Skeletal muscle cell (primary cell): ENCODE data around the gene NRTN.
"Not testable (repeated sequence)": the region's sequence is repeated elsewhere in the genome, so short reads cannot be mapped to it uniquely, and the experiment has no call there.

ENCODE experiments used
- DNase-seq: peaks from one replicate; pipeline ENCODE4 v3.0.0-alpha.2; 2010; ENCODE audit warnings: low read depth
- H3K4me3 ChIP-seq: 2 replicates; pipeline ENCODE4 v1.5.1; 2011; ENCODE audit warnings: low read depth, mild to moderate bottlenecking, control low read depth, low read length, moderate library complexity

Gene NRTN

GRCh38 chr19:5829567-5830310 lies 24.9 kb downstream of the NRTN start:
- no peak for DNase-seq
- peak overlapping the region; percentile 81 for H3K4me3 ChIP-seq

DNA sequence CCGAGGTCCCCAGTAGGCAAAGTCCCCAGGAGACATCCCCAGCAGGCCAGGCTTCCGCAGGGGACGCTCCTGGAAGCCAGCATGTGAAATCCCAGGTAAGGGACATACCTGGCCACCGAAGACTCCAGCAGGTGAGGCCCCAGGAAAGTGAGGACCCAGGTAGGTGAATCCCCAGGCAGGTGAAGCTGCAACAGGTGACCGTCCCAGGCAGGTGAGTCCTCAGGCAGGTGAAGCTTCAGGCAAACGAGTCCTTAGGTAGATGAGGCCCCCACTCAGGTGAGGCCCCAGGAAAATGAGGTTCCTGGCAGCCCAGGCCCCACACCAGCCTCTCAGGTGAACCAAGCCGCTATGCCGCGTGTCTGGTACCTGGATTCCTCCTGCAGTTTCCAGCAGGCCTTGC lies 26.3 kb downstream of the NRTN start:
- DNase-seq: no peak
- H3K4me3 ChIP-seq: no peak overlapping the region

DNA sequence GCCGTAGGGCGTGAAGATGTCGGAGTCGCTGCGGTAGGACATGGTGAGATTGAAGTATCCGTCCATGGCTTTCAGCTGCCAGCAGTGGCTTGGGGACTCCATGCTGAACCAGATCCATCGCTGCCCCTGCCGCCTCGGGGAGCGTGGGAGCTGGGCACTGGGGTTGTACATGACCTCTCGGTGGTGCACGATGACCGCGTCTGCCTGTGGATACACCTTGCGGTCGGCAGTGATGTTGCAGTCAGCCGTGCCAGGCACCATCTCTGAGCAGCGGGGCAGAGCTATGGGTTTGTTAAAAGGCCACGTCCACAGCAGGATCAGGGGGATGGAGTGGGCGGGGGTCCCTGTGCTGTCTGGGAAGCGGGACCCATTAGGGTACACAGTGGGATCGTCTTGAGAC lies 27.2 kb downstream of the NRTN start:
- no peak overlapping the region for H3K4me3 ChIP-seq
- DNase-seq: no peak

GRCh38 chr19:5832527-5833216 lies 27.8 kb downstream of the NRTN start:
- no peak overlapping the region for H3K4me3 ChIP-seq
- DNase-seq: no peak

DNA sequence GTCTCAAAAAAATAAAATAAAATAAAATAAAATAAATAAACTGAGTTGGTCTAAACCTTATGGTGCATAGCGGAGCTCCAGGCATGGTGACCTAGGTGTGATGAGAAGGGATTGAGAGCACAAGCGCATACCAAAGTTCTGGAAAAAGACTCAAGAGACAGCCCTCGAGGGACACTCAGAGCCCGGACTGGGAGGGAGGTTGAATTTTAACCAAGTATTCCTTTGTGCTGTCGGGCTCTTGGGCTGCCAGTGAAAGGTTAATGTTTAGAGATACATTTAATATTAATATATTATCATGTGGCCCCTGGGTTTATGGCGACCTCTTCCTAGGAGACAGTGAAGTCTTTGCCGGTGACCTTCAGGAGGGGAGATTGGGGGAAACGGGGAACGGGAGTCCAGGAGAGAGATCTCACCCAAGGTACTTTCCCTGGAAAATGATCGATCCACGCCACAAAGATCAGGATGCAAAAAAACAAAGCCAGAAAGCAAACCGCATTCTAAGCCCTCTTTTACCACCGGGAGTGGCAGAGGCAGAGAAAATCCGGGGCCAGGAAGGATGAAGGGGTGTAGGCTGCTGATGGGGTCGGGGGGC lies 33.0 kb downstream of the NRTN start:
- H3K4me3 ChIP-seq: no peak overlapping the region
- no peak for DNase-seq

GRCh38 chr19:5838353-5839064 lies 33.6 kb downstream of the NRTN start:
- no peak for DNase-seq
- H3K4me3 ChIP-seq: no peak overlapping the region

DNA sequence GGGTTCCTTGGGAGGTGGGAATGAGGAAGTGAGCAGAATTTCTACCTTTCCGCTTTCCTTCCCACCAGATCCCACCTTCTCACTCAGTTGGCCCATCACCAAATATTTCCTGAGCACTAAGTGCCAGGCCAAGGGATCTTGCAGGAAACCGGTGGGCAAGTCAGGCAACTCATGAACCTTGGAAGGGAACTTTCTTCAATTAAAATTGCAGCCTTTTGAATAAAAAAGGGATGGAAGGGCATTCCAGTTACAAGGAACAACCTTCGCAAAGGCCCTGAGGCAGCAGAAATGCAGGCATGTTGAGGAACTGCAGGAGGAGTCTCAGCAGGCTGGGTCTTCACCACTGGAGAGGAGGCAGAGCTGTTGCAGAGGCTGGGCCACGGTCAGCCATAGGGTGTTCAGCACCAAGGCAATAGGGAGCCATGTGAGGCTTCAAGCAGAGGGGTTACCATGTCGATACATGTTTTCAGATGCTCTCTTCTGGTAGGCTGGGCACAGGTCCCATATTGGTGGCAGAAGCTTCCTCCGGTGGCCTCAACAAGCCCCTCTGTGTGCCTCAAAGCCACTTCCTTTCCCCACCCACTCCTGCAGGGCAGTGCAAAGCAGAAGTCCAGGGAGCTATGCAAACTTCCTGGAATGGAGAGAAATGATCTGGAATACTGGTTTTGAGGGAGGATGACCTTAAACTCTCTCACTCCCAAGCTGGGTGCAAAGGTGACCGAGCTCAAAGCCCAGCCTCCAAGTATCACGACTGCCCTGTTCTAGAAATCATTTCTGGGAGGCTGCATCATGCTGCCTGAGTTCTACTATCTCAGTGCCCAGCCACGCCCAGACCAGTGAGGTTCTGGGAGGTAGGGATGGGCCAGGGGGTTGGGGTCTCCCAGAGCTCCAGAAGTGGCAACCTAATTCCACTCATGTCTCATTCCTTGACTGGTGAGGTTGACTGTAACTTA lies 34.5 kb downstream of the NRTN start, which contains the start of gene FUT6:
Gene FUT6, minus strand, starts transcription at position 638 of the 953 bp plus-strand sequence. CDS start 7,135 bp downstream, outside the sequence.
- H3K4me3 ChIP-seq: no peak within 1 kb of the TSS
- no peak for DNase-seq

DNA sequence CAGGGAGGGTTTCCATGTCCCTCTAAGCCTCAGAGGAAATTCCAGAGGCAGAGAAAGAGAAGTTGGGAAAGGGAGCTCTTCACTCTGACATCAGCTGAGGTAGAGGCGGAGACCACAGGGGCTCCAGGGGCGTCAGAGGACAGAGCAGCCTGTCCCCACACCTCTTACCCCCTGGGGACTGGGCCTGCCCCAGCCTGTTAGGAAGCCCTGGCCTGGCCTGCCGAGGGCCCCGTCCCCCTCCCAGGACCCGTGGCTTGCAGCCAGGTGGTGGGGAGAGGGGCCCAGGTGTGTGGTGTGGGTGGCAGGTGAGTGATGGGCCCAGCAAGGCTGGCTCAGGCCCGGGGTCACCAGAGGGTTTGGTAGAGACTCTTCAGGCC lies 36.9 kb downstream of the NRTN start:
- not testable (repeated sequence) for H3K4me3 ChIP-seq, DNase-seq

DNA sequence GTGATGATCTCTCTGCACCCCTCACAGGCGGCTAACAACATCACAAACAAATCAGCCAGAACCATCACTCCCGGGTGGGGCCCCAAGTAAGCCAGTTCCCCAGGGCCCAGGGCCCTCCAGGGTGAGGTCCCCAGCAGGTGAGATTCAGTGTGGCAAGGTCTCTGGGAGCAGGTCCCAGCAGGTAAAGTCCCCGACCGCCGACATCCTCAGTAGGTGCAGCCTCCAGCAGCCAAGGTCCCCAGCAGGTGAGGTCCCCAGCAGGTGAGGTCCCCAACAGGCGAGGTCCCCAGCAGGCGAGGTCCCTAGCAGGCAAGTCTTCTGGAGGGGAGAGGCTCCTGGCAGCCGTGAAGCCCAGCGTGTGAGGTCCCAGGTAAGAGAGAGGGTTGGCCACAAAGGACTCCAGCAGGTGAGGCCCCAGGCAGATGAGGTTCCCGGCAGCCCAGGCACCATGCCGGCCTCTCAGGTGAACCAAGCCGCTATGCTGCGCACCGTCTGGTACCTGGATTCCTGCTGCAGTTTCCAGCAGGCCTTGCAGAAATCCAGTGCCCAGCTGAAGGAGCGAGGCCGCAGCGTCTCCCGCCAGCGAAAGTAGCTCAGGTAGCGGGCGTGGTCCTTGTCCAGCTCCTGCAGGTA lies 38.5 kb downstream of the NRTN start:
- no peak overlapping the region for H3K4me3 ChIP-seq
- no peak for DNase-seq

- DNase-seq: no peak
These were observed 39.9 kb downstream of the NRTN start for GRCh38 chr19:5844456-5845433.

DNA sequence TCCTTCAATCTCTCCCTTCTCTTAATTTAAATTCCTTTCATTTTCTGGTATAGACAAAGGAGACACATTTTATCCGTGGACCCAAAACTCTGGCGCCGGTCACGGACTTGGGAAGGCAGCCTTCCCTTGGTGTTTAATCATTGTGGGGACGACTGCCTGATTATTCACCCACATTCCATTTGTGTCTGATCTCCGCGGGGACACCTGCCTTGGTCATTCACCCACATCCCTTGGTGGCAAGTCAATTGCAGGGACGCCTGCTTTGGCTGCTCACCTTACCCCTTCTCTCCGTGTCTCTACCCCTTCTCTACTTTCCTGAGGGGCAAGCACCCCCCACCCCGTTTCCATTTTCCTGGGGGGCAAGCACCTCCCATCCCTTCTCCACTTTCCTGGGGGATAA lies 43.0 kb downstream of the NRTN start:
- not testable (repeated sequence) for DNase-seq, H3K4me3 ChIP-seq

More at GRCh38 chr19:5844456-5845433, 39.9 kb downstream of the NRTN start:
- H3K4me3 ChIP-seq: no peak overlapping the region

- DNase-seq, H3K4me3 ChIP-seq: not testable (repeated sequence)
These were observed 43.8 kb downstream of the NRTN start for GRCh38 chr19:5848621-5849020.

DNA sequence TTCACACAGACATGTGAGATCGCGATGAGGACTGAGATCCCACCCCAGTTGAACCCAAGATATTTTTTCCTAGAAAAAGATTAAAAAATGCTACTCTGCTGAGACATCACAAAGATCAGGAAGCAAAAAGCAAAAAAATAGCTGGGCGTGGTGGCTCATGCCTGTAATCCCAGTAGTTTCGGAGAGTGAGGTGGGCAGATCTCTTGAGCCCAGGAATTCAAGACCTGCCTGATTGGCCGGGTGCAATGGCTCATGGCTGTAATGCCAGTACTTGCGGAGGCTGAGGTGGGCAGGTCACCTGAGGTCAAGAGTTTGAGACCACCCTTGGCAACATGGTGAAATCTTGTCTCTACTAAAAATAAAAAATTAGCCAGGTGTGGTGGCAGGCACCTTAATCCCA lies 45.3 kb downstream of the NRTN start:
- DNase-seq: no peak
- no peak overlapping the region for H3K4me3 ChIP-seq

DNA sequence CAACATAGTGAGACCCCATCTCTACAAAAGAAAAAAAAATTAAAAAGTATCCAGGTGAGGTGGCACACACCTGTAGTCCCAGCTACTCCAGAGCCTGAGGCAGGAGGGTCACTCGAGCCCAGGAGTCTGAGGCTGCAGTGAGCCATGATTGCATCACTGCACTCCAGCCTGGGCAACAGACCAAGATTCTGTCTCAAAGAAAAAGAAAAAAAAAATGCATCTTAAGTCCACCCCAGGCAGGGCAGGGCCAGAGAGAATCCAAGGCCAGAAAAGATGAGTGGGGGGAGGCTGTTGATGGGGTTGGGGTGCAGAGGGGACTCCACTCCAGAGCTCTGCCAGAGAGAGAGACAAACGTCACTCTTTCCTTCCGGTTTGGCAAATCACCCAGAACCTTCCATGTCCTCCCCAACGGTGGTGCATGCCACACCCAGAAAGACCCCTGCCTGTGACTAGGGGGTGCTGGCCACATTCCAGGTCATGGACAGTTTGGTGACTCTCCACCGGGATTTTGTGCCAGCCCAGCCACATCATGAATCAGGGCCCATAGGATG lies 46.0 kb downstream of the NRTN start:
- H3K4me3 ChIP-seq: no peak overlapping the region
- DNase-seq: no peak

- no peak within 1 kb of the TSS for H3K4me3 ChIP-seq
- no peak for DNase-seq
These were observed 46.4 kb downstream of the NRTN start, which contains the start of gene FUT3 for GRCh38 chr19:5851302-5851701. Gene FUT3 (minus strand): TSS chr19:5851449.

DNA sequence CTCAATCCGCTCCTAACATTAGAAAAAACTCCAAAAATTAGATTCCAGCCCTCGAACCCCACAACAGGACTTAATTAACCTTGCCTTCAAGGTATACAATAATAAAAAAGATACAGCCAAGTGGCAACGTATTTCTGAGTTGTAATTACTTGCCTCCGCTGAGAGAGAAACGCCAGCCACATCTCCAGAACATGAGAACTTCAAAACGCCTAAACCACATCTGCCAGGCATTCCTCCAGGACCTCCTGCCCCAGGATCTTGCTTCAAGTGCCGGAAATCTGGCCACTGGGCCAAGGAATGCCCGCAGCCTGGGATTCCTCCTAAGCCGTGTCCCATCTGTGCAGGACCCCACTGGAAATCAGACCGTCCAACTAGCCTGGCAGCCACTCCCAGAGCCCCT lies 49.3 kb downstream of the NRTN start:
- DNase-seq, H3K4me3 ChIP-seq: not testable (repeated sequence)

GRCh38 chr19:5855151-5855550 lies 50.3 kb downstream of the NRTN start:
- not testable (repeated sequence) for H3K4me3 ChIP-seq, DNase-seq
